Measurements from ENCODE around the gene SCARF2. TPM values are rescaled to one million over a fixed set of nuclear protein-coding genes. Genes with fewer than 3 reads are reported as not detected.
"Not testable (repeated sequence)": the region's sequence is repeated elsewhere in the genome, so short reads cannot be mapped to it uniquely, and the experiment has no call there.

SCARF2 gene
- total RNA-seq, 1 donor from 2014 or later = 4.8 TPM

DNA sequence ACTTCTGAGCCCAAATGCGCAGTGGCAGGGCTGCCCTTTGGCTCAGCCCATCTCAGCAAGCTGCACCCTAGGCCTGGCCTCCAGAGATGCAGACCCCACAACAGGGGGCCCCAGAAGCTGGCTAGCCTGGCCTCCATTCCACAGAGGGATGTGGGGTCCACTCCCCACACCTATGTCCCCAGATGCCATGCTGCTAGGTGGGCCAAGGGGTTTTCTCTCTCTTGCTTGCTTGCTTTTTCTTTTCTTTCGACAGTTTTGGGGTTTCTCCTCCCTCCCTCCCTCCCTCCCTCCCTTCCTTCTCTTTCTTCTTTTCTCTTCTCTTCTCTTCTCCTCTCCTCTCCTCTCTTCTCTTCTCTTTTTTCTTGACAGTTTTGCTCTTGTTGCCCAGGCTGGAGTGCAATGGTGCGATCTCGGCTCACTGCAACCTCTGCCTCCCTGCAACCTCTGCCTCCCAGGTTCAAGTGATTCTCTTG is 9.6 kb downstream of the SCARF2 start:
- DNase-seq (ENCODE audit: low read depth) = no peak

DNA sequence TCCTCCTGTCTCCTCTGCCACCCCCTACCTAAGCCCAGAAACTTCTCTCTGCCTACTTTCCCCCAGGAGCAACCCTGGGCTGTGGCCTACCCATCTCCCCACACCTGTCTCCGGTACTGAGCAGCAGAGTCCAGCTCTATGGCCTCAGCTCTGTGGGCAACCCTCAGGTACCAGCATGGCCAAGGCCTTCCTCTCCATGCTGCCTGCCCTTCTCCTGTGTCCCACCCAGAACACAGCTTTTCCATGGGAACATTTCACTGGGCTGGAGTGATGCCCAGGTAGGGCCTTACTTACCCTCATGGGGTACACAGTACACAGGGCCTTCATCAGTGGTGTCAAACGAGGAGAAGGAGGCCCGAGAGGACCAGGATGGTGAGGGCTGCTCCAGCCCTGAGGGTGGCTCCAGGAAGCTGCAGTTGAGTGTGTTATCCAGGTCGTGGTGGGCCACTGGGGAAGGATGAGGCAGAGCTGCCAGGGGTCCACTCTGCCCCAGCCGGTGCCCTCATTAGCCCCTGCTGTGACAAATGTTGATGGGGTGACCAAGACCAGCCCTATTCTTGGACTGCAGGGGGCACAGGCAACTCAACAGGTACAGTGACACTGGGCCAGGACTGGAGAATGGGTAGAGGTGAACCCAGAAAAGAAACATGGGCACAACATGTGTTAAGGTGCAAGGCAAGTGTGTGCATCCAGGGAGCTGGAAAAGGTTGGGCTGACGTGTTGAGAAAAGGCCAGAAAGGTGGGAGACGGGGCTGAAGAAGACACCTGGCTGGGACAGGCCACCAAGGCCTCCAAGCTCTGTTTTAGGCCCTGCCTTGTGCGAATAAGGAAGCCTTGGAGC is 10.3 kb downstream of the SCARF2 start:
- DNase-seq (ENCODE audit: low read depth) = no peak

DNA sequence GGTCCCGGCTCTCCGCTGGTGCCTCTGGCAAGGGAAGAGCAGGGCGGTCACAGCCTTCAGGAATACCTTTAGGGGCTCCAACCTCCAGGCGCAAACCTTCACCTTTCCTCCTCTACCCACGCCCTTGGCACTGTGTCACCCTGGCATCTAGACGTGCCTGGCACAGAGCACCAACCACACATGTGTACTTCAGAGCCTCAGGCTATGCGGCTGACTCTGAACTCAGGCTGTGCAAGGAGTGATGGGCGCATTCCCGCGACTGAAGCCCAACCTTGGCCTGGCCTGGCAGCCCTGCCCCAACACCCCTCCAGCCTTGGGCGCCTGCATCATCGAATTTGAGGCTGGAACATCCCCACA is 11.4 kb downstream of the SCARF2 start:
- DNase-seq (ENCODE audit: low read depth) = no peak

DNA sequence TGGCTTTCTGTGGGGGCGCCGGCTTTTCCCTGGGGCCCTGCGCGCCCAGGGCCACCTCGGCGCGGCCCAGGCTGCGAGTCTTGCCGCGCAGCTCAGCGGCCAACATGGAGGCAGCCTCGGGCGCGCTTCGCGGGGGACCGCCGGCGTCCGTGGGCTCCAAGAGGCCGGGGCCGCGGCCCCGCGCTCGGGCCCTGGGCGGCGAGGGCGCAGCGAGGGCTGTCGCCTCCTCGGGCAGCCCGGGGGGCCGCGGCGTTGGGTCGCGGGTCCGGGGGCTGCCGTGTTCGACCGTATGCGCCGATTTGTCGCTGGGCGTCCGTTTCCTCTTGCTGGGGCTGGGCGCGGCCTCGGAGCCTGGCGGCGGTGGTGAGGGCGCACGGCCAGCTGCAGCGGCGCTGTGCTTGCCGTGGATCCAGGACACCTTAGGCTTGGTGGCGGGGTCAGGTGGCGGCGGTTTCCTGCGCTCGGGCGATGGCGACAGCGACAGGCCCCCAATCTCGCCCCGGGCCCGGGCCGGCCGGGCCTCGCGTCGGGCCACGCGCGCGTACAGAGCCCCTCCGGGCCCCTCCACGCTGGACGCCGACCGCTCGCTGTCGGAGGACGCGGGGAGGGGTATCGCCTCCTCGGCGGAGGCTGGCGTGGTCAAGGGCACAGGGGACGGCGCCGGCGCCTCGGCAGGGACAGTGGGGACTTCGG is 11.9 kb downstream of the SCARF2 start:
- DNase-seq (ENCODE audit: low read depth) = no peak

DNA sequence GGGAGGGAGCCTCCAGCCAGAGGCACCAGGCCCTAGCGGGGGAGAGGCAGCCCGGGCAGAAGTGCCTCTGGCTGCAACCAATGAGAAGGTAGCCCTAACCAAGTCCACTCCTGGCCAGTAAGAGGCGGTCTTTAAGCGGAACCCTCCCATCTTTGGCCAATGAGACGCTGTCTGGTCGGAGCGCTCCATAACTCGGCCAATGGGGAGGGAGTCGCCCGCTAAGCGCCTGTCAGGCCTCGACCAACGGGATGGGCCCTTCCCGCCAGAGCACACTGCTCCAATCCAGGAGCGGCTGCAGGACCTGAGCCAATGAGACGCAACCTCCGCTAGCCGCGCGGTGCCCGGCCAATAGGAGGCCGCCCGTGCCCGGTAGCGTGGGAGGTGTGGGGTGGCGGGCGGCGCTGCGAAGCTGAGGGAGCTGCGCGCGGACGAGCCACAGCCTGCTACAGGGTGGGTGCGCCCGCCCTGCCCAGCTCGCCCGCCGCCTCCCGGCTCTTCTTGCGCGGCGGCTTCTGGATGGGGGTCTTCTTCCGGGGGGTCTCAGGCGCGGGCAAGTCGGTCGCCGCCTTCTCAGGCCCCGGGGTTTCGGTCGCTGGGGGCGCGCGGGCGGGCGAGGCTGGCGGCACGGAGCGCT is 12.6 kb downstream of the SCARF2 start:
- no peak for DNase-seq (ENCODE audit: low read depth)

DNA sequence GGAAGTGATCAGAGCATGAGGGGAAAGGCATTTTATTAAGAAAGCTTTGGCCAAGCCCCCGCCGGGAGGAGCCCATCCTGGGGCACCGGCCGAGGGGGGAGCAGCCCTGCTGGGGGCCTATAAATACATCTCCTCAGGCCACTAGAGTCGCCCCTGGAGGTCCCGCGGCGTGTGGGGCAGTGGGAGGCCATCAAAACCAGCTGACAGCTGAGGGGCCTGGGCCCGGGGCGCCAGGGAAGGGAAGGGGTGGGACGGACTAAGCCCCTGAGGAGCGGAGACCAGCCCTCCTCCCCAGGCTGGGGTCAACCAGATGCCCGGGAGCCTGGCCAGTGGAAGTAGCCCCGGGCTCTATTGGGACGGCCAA is 13.1 kb downstream of the SCARF2 start:
- DNase-seq (ENCODE audit: low read depth) = no peak

DNA sequence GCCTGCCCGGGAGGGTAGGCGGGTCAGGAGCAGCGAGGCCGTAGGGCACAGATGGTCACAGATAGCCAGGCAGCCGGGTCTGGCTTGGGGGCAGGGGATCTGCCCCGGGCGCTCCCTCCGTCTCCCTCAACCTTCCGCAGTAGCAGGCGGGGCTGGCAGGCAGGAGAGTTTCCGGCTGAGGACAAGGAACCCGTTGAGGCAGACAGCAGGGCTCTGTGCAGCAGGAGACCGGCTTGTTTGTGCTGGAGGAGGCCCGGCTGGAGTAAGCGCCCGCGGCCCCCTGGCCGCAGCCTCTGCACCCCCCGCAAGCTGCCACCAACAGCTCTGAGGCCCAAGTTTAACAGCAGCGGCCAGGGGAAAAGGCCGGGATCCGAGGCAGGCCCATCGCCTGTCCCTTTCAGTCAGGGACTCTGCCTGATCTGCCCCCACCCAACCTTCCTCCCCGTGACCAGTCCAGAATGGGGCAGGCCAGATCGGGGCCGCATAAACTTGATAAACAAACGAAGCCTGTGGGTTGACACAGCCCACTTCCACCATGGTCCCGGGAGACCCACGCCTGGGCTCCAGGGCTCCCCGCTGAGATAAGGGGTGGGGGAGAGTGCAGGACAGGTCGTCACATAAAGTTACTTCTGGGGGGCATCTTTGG is 13.6 kb downstream of the SCARF2 start:
- no peak for DNase-seq (ENCODE audit: low read depth)

DNA sequence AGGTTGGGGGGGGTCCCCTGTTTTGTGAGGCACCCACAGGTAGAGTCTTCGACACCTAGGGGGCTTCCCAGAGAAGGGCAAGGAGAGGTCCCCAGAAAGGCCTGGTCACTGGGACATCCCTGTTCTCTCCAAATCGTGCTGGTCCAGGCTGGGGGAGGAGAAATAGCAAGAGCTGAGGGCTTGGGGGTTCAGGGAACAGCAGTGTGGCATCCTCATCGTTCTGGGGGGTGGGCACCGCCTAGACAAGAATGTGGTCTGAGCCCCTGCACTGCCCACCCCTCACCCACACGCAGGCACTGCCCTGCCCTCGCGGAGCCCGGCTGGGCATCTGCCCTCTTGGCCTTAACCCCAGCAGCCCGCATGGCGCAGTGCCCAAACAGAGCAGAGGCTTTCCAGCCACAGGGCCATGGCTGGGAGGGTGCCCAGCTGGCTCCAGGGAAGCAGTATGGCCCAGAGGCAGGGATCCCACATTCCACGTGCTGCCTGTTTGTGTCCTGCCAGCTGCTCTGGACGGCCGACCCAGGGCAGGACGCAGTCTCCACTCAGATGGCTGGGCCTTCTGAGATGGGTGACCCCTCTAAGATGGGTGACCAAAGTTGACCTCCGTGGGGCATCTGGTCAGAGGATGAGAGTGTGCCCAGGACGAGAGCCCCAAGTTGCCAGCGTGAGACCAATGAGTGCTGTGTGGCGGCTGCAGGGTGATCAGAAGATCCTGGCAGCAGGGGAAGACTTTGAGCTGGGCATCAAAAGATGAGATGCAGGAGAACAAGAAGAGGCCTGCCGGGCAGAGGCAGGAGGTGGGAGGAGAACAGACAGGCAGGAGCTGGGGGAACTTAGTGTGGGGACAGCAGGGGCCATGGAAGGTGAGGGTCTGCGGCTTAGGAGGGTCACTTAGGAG is 14.4 kb downstream of the SCARF2 start:
- peak; percentile 90 for DNase-seq (ENCODE audit: low read depth)

DNA sequence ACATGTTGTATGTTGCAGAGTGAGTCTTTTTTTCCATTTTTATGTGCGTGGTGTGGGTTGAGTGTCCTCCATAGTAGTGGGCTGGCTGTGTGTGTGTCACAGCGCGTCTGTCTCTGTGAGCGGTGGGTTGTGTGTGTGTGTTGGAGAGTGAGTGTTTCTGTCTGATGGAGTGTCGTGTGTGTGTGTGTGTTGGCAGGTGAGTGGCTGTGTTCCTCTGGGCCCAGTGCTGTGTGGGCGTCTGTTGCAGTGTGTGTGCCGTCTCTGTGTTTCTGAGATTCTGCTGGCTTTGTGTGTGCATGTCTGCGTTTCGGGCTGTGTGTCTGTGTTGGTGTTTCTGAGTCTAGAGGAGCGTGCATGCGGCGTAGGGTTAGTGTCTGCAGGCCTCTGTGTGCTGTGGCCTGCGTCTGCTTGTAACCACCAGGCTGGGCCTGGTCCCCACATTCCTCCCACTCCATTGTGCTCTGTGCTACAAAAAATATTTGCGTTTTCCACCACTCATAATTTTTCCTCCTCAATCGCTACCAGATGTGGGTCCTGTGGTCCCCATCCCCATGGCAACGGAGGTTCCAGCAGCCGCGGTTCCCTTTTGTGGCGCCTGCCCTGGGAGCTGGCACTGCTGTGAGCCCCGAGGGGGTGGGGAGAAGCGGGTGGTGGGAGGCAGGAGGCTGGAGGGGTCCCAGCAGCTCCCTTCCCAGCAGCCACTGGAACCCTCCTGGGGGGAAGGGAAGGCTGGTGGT is 15.2 kb downstream of the SCARF2 start:
- peak; percentile 23 for DNase-seq (ENCODE audit: low read depth)

DNA sequence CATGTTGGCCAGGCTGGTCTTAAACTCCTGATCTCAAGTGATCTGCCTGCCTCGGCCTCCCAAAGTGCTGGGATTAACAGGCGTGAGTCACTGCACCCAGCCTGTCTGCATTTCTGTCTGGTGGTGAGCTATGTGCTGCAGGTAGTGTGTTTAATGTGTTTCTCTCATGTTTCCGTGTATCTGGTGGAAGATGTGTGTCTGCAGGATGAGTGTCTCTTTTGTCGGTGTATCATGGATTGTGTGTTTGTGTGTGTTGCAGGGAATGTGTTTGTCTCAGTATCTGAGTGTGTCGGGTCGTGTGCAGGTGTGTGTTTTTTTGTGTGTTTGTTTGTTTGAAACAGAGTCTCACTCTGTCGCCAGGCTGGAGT is 16.1 kb downstream of the SCARF2 start:
- no peak for DNase-seq (ENCODE audit: low read depth)

DNA sequence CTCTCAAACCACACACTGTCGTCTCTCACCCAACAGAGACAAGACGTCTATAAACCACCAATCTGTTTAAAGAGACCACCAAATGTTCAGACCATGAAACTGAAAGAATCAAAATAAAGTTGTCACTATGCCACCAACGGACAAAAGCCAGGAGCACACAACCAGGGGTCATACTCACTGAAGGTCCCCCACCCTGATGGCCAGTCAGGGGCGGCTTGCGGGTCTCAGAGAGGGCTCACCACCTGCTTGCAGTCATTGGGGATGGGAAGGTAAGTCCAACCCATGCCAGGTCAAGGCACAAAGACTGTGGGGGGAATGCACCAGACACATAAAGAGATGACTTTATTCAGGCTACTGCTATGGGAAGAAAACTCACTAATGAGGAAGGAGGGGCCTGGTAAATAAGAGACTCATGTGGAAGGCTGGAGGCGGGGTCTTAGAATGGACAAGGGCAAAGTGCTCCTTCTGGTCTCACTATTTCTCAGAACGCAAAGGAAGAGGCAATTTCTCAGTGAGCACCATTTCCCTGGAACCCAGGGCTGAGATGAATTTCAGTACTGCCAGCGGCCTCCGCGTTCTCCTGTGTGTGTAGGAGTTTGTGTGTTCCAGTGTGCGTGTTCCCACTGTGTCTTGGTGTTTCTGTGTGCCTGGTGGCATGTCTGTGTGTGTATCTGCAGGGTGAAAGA is 17.3 kb downstream of the SCARF2 start:
- no peak for DNase-seq (ENCODE audit: low read depth)

DNA sequence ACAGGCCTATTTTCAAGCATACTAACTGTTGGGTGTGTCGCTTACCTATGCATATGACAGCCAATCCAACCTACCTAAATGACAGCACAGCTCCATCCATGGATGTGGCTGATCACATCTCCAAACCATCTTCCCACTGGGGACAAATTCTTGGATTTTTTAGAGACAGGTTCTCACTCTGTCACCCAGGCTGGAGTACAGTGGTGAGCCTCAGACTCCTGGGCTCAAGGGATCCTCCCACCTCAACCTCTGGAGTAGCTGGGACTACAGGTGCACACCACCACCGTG is 18.0 kb downstream of the SCARF2 start:
- no peak for DNase-seq (ENCODE audit: low read depth)

DNA sequence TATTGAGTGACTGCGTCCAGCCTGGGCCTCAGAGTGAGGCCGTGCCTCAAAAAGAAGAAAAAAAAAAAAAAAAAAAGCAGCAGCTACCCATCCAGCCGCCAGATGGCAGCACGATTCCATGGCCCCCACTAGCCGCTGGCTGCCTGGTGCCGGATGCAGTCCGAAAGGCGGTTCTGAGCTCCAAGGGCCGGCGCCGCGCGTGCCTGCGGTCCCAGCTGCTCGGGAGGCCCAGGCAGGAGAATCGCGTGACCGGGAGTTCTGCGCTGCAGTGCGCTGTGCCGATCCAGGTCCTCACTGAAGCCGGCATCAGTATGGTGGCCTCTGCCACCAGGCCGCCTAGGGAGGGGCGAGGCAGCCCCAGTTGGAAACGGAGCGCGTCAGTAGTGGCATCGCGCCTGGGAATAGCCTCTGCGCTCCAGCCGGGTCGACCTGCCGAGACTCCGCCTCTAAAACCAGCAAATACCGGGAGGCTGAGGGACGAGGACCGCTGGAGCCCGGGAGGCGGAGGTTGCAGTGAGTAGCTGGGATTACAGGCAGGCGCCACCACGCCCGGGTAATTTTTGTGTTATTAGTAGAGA is 19.3 kb downstream of the SCARF2 start:
- peak; percentile 82 for DNase-seq (ENCODE audit: low read depth)

DNA sequence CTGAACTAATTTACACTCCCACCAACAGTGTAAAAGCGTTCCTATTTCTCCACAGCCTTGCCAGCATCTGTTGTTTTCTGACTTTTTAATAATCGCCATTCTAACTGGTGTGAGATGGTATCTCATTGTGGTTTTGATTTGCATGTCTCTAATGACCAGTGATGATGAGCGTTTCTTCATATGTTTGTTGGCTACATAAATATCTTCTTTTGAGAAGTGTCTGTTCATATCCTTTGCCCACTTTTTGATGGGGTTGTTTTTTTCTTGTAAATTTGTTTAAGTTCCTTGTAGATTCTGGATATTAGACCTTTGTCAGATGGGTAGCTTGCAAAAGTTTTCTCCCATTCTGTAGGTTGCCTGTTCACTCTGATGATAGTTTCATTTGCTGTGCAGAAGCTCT is 21.9 kb downstream of the SCARF2 start:
- DNase-seq (ENCODE audit: low read depth) = not testable (repeated sequence)

DNA sequence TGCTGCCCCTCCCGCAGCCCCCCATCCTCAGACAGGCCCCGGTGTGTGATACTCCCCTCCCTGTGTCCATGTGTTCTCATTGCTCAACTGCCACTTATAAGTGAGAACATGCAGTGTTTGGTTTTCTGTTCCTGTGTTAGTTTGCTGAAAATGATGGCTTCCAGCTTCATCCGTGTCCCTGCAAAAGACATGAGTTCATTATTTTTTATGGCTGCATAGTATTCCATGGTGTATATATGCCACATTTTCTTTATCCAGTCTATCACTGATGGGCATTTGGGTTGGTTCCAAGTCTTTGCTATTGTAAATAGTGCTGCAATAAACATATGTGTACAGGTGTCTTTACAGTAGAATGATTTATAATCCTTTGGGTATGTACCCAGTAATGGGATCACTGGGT is 22.4 kb downstream of the SCARF2 start:
- not testable (repeated sequence) for DNase-seq (ENCODE audit: low read depth)

DNA sequence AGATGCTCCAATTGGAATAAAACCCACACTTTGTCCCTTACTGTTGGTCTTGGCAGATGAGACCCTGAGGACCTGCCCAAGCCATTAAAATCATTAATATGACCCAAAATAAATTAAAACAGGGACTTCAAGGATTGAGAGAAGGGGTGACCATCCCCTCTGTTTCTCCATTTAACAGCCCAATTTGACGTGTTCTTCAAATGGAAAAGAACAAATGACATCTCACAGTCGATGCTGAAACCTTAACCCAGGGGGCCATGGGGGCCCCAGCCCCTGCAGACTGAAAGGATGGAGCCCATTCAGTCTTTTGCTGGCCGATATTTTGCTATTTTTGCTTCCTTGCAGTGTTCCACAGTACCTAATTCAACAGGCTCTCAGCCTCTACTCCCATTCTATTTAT is 23.2 kb downstream of the SCARF2 start:
- DNase-seq (ENCODE audit: low read depth) = no peak

DNA sequence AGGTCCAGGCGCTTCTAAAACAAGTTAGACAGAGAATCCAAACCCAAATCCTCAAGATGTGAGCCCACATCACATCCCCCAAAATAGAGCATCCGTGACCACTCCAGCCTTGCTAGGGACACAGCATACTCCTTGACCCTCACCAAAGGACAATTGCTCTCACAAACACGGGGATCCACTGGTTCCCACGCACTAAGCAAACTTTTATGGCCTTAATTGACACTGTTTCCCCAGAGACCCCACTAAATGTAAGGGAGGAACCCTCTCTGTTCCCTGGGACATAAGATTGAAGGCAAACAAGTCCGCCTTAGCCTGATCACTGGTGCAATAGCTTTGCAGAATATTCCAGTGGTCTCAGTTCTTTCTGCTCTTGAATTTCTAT is 23.6 kb downstream of the SCARF2 start:
- DNase-seq (ENCODE audit: low read depth) = no peak

DNA sequence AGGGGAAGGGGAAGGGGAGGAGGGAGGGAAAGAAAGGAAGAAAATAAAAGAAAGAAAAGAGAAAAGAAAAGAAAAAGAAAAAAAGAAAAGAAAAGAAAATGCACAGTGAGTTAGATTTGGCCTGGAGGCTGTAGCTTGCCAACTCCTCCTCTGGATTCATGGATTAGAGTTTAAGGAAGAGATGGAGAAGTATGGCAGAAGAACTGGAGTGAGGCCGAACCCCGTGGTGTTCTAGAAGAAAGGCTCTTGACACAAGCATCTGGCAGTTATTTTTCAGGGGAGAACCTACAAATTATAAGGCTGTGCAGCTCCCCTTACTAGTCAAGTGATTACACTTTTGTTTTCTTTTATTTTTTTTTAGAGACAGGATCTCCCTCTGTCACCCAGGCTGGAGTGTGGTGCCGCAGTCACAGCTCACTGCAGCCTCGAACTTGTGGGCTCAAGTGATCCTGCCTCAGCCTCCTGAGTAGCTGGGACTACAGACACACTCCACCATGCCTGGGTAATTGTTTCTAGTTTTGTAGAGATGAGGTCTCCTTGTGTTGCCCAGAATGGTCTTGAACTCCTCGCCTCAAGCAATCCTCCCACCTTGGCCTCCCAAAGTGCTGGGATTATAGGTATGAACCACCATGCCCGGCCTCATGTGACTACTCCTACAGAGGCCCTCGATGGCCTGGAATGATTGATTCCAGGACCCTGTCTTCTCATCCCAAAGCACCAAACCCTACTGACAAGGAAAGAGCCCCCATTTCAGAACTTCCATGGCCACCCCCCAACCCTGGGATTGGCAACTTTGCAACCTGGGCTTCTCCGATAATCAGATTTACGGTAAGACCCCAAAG is 24.2 kb downstream of the SCARF2 start:
- no peak for DNase-seq (ENCODE audit: low read depth)

All from myocyte (in vitro differentiated cells).